DMS53 (cell line): Measurements from ENCODE around the gene USH2A.

Experiments
- DNase-seq: peaks from one replicate; lab custom pipeline; 2025; lab: John Stamatoyannopoulos, UW

Gene USH2A

GRCh38 chr1:215932558-215932957, 490.7 kb downstream of the USH2A start:
- DNase-seq, result peak; percentile 6

- no peak for DNase-seq
These were observed 496.6 kb downstream of the USH2A start for GRCh38 chr1:215926670-215927069.

GRCh38 chr1:215923129-215923824, 500.0 kb downstream of the USH2A start:
- DNase-seq, result peak; percentile 12

GRCh38 chr1:215911406-215911968, 511.8 kb downstream of the USH2A start:
- DNase-seq, result no peak

GRCh38 chr1:215905493-215906115, 517.6 kb downstream of the USH2A start:
- no peak for DNase-seq

GRCh38 chr1:215900684-215901083, 522.6 kb downstream of the USH2A start:
- no peak for DNase-seq

GRCh38 chr1:215899901-215900300, 523.3 kb downstream of the USH2A start:
- DNase-seq, result no peak

- no peak for DNase-seq
These were observed 527.4 kb downstream of the USH2A start for GRCh38 chr1:215895893-215896292.

GRCh38 chr1:215895276-215895675, 528.0 kb downstream of the USH2A start:
- DNase-seq, result no peak

- DNase-seq, result no peak
These were observed 528.6 kb downstream of the USH2A start for GRCh38 chr1:215894617-215895016.

- DNase-seq, result peak; percentile 73
These were observed 531.8 kb downstream of the USH2A start for GRCh38 chr1:215891266-215892057.

- no peak for DNase-seq
These were observed 532.8 kb downstream of the USH2A start for GRCh38 chr1:215890438-215890837.

- DNase-seq, result no peak
These were observed 533.4 kb downstream of the USH2A start for GRCh38 chr1:215889871-215890270.

GRCh38 chr1:215888159-215888558, 535.1 kb downstream of the USH2A start:
- peak; percentile 19 for DNase-seq

- peak; percentile 24 for DNase-seq
These were observed 535.6 kb downstream of the USH2A start for GRCh38 chr1:215887627-215888026.

GRCh38 chr1:215883004-215883403, 540.2 kb downstream of the USH2A start:
- DNase-seq, result no peak

- no peak for DNase-seq
These were observed 544.4 kb downstream of the USH2A start for GRCh38 chr1:215878843-215879242.

- no peak for DNase-seq
These were observed 545.1 kb downstream of the USH2A start for GRCh38 chr1:215878128-215878527.

- DNase-seq, result no peak
These were observed 545.7 kb downstream of the USH2A start for GRCh38 chr1:215877452-215877951.

GRCh38 chr1:215875712-215876111, 547.5 kb downstream of the USH2A start:
- no peak for DNase-seq

GRCh38 chr1:215875236-215875635, 548.0 kb downstream of the USH2A start:
- DNase-seq, result no peak

GRCh38 chr1:215872658-215873057, 550.6 kb downstream of the USH2A start:
- no peak for DNase-seq
